ENCODE measurements around the gene ADAM15.

Gene ADAM15

DNA sequence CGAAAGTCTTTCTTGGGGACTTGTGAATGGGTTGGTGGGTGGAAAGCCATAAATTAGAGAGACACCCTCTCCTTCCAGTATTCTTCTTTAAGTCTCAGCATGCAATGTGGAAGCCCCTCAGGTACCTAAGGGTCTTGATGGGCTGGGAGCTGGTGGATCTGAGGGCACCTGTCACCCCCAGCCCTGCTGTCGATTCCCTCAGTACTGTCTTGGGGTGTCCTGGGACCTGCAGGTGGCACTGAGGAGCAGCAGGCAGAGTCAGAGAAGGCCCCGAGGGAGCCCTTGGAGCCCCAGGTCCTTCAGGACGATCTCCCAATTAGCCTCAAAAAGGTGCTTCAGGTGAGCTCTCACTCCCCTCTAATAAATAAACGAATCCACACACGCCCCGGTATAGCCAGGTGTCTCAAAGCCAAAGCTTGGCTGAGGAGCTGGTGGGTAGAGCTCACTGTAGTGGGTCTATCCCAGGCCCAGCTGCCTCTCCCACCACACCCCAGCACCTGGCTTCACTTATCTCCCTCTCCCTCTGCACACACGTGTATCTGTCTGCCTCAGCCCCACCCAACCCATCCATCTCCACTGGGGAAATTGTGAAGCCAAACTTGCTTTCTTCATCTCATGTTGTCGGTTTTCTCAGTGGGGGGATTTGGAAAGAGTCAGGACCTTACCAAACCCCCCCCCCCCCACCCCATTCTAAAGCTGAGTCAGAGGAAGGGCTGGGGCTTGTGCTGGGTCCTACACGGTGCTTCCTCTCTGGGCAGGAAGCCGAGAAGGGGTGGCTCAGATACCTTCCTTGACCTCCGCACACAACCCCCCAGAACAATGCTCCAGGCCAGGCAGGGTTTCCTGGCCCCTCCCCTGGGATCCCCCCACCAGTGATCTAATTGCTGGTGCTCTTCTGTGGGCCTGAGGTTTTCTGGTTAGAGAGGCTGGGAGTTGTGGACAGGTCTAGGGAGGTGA, 1.6 kb downstream of the ADAM15 start:
- no peak for DNase-seq (ENCODE audit: low read depth)

GRCh38 chr1:155053531-155054105, 2.5 kb downstream of the ADAM15 start:
- no peak for DNase-seq (ENCODE audit: low read depth)

DNA sequence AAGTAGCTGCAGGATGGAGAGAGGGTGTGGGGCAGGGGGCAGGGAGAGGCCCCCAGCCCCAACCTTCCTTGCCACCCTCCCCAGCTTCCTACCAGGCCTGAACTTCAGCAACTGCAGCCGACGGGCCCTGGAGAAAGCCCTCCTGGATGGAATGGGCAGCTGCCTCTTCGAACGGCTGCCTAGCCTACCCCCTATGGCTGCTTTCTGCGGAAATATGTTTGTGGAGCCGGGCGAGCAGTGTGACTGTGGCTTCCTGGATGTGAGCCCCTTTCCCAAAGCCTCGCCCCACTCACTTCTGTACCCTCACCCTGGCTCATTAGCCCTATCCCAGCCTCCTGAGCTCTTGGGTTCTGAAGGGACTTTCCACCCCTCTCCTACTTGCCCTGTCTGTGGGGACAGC, 6.0 kb downstream of the ADAM15 start:
- DNase-seq (ENCODE audit: low read depth): no peak

GRCh38 chr1:155057788-155058211, 6.7 kb downstream of the ADAM15 start:
- DNase-seq (ENCODE audit: low read depth): no peak

DNA sequence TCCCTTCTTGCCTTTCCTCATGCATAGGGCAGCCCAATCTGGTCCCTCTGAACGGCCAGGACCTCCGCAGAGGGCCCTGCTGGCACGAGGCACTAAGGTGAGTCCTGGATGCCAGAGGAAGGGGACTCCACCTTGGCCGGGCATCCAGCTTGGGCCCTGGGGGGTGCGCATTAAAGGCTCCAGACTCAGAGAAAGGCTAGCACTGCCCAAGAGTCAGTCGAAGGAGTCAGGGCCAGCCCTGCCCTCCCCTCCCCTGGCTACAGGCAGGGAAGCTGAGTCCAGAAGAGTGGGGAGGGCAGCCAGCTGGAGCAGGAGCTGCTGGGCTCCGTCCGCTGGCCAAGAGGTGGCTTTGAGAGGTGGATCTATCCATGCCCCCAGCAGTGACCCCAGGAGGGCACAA, 9.6 kb downstream of the ADAM15 start:
- no peak for DNase-seq (ENCODE audit: low read depth)

GRCh38 chr1:155061381-155062150, 10.4 kb downstream of the ADAM15 start:
- peak; percentile 38 for DNase-seq (ENCODE audit: low read depth)

- DNase-seq (ENCODE audit: low read depth): no peak
Observed at GRCh38 chr1:155062151-155062686, 11.1 kb downstream of the ADAM15 start.

GRCh38 chr1:155062702-155063411, 11.7 kb downstream of the ADAM15 start:
- no peak for DNase-seq (ENCODE audit: low read depth)

DNA sequence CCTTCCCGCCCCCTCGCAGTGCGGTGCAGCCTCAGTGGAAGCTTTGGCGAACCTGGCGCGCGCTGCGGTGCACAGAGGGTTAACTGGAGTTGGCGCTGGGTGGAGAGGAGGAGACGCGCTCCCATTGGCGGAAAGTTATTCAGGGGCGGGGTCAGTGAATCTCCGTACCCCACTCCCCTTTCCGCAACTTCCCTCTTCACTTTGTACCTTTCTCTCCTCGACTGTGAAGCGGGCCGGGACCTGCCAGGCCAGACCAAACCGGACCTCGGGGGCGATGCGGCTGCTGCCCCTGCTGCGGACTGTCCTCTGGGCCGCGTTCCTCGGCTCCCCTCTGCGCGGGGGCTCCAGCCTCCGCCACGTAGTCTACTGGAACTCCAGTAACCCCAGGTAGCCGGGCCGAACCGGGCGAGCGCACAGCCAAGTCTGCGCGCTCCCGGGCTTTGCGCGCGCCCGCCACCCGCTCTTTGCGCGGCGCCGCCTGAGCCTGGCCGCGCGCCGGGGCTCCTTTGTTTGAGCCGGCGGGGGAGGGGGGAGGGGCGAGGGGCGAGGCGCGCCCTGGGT, 12.5 kb downstream of the ADAM15 start, which contains the start of gene EFNA4:
Gene EFNA4 (plus strand): TSS at position 191 of the 561 bp plus-strand sequence. CDS start 84 bp downstream, at position 275.
- DNase-seq (ENCODE audit: low read depth): peak; percentile 37

DNA sequence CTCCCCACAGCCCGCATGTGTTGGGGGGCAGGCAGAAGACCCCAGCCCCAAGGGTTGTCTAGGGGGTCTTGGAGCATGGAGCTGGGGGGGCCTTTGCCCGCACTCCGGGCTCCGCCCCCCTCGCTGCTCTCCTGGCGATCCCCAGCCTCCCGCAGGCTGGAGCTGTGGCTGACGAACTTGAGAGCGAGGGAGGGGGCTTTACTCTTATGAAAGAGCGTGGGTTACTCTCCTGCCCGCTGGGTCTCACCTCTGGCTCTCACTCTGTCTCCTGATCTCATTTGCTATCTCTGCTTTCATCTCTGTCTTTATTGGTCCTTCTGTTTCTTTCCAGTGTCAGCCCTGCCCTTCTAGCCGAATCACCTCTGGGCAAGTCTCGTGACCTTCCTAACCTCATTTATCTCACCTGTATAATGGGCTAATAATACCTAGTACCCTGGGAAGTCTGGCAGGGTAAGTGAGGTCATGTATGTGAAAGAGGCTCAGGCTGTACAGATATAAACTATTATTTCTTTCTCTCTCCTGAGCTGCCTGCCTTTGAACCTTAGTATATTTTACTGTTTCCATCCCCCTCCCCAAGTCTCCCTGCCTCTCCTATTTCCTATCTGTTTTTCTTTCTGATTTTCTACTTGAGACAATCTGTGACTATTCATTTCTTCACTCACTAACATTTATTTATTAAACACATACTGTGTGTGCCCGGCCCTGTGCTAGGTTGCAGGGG, 13.2 kb downstream of the ADAM15 start:
- DNase-seq (ENCODE audit: low read depth): no peak

GRCh38 chr1:155064832-155065429, 13.8 kb downstream of the ADAM15 start:
- no peak for DNase-seq (ENCODE audit: low read depth)

DNA sequence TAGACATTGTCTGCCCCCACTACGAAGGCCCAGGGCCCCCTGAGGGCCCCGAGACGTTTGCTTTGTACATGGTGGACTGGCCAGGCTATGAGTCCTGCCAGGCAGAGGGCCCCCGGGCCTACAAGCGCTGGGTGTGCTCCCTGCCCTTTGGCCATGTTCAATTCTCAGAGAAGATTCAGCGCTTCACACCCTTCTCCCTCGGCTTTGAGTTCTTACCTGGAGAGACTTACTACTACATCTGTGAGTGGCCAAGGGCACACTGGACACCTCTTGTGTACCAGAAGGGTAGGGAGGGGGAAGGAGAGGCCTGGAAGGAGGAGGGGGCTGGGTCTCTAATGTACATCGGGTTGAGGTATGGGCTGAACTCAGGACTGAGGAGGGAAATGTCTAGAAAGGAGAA, 15.7 kb downstream of the ADAM15 start:
- no peak for DNase-seq (ENCODE audit: low read depth)

GRCh38 chr1:155068599-155068998, 17.5 kb downstream of the ADAM15 start:
- DNase-seq (ENCODE audit: low read depth): no peak

DNA sequence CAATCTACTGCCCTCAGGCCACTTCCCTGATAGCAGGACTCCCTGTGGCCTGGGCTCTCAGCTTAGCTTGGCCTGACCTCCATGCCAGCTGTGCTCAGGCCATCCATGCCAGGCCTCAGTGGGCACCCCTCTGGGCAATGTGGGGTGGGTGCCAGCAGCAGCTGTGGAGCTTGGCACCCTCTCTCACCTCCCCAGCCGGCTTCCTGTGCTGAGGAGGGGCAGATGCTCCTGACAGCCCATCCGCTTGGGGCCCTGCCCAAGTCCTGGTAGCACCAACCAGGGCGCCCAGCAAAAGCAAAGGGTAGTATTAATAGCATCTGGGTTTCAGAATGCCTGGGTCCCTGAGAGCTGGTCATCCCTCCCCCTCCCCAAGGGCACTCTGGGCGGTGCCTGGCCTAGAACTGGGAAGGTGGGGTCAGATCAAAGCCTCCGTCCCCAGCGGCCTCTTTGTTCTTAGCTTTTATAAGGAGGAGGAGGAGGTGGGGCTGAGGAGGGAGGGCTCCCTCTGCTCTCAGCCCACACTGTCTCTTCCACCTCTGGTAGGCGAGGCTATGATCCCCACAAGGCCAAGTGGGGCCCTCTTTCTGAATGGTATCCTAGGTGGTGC, 18.5 kb downstream of the ADAM15 start:
- DNase-seq (ENCODE audit: low read depth): no peak

GRCh38 chr1:155070158-155070621, 19.1 kb downstream of the ADAM15 start:
- no peak for DNase-seq (ENCODE audit: low read depth)

DNA sequence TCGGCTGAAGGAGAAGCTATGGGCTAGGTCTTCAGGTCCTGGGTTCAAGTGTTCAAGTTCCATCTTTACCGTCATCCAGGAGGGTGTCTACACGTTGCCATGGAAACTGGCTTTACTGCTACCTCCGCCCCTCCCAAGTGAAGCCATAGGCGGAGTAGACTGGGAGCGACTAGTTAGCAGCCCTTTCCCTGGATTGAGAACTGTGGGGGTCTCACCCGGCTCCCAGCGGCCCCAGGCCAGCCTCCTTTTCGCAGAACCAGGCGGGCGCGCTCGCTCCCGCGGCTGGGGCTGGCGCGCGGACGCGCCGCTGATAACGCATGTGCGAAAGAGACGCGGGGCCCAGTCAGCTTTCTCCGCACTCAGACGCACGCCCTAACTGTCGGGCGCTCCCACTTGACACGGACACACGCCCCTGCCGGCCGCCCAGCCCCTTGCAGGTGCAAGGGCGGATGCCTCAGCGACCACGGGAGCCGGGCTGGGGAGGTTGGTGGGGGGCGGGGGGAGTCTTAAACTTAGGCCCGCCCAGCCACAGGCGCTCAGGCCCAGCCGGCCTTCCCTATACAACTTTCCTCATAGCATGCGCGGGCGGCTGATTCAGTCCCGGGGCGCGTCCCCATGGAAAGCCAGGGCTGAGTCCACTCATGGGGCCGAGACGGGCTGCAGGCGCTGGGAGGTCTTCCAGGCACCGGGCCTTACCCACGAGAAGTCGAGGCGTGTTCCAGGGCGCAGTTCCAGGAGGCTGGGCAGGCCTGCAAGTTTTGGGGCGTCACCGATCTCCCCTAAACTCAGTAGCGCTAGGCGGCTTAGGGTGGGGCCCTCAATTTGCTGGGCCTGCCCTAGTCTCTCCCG, 19.8 kb downstream of the ADAM15 start:
- no peak for DNase-seq (ENCODE audit: low read depth)

- no peak for DNase-seq (ENCODE audit: low read depth)
Observed at GRCh38 chr1:155071701-155072100, 20.6 kb downstream of the ADAM15 start.

DNA sequence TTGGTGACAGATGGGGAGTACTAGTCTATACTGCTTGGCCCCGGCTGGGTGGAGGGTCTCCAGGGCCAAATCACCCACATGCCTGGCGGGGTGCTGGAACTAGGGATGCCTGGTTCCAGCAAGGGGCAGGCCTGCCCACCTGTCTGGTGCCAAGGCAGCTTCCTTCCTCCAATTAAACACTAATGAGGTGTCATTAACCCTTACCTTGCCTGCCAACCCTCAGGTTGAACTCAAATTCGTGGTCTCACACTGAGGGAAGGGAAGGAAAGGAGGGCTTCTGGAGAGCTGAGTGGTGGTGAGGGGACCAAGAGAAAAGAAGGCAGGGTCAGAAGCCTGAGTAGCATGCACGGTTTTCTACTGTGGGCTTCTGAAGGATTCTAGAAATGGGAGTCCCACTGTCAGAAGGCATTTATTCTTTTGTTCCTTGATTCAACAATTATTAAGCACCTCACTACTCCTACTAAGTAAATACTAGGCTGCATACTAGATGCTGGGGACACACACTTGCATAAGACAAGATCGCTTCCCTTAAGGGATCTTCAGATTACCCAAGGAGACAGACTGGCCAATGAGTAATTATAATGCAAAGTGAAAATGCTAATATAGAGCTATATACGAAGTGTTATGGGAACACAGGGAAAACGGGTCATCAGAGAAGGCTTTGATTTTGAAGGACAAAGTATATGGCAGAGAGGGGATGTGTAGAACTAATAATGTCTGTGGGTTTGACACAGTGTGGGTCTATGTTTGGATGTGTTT, 21.6 kb downstream of the ADAM15 start:
- no peak for DNase-seq (ENCODE audit: low read depth)
